Calu3 (cell line): Measurements from ENCODE around the gene PIK3C2A. TPM values are rescaled to one million over a fixed set of nuclear protein-coding genes. Genes with fewer than 3 reads are reported as not detected.

Source experiments
- BruUV-seq: library from RNA; stranded (reverse); fragments of 400-500 nt; replicated peaks from 2 replicates; lab custom pipeline; 2021; lab: Mats Ljungman, UMichigan
- CTCF ChIA-PET: fragments of 300-600 bp; sonication (Branson Sonifier 250); formaldehyde crosslinking; loops from one replicate; lab custom pipeline; 2022; ENCODE audit warnings: antibody characterized with exemption; lab: Charles Lee
- DNase-seq: peaks from one replicate; pipeline ENCODE4 v3.0.0; 2022
- H3K27ac Mint-ChIP-seq: one replicate; pipeline ENCODE4 v1.8.0; 2022; ENCODE audit warnings: mixed read lengths; ENCODE audit not compliant: unreplicated experiment
- H3K27me3 Mint-ChIP-seq: one replicate; pipeline ENCODE4 v1.8.0; 2022; ENCODE audit warnings: mixed read lengths; ENCODE audit not compliant: unreplicated experiment
- H3K36me3 Mint-ChIP-seq: one replicate; pipeline ENCODE4 v1.8.0; 2022; ENCODE audit warnings: mild to moderate bottlenecking, moderate library complexity, mixed read lengths; ENCODE audit not compliant: insufficient read depth, unreplicated experiment
- H3K4me1 Mint-ChIP-seq: one replicate; pipeline ENCODE4 v1.8.0; 2022; ENCODE audit warnings: mild to moderate bottlenecking, low read depth, mixed read lengths; ENCODE audit not compliant: unreplicated experiment
- H3K4me3 Mint-ChIP-seq: one replicate; pipeline ENCODE4 v1.8.0; 2022; ENCODE audit warnings: mild to moderate bottlenecking, low read depth, moderate library complexity, mixed read lengths; ENCODE audit not compliant: unreplicated experiment
- H3K9me3 Mint-ChIP-seq: one replicate; pipeline ENCODE4 v1.8.0; 2022; ENCODE audit warnings: low read depth, mixed read lengths; ENCODE audit not compliant: unreplicated experiment
- CTCF ChIP-seq: fragments of 200-600 bp; IDR thresholded peaks from one replicate; pipeline ENCODE4 v1.8.0; 2022; ENCODE audit warnings: antibody characterized with exemption; ENCODE audit not compliant: unreplicated experiment
- intact Hi-C: fragments of 100-400 bp; cut with micrococcal nuclease; formaldehyde crosslinking; loops from one replicate; pipeline ENCODE4 v1.10.0; 2022; ENCODE audit not compliant: unreplicated experiment
- total RNA-seq: library from RNA; stranded (reverse); gene quantifications from 2 replicates; pipeline ENCODE4 v1.2.3, GENCODE V29; 2022

The PIK3C2A gene
- total RNA-seq, 1 experiment from 2014 or later = 75.9 TPM

- TF ChIP-seq CTCF = no peak
- Mint-ChIP-seq H3K27me3 (no peaks in the 10 kb centered on the region), H3K36me3 (peaks cover 5% of the 10 kb centered on the region), H3K4me3 (no peak overlapping the region), H3K9me3 (peaks cover 2% of the 10 kb centered on the region), H3K4me1 (peaks cover 21% of the 10 kb centered on the region), H3K27ac (no peak overlapping the region)
- intact Hi-C loops = no loop called here
- CTCF ChIA-PET = no interaction called here
- no peak for DNase-seq
- BruUV-seq = no TSS peak
Measured at GRCh38 chr11:17224727-17225126, 16.9 kb upstream of the PIK3C2A start.

- peaks cover 5% of the 10 kb centered on the region for H3K36me3 Mint-ChIP-seq
- H3K4me3 Mint-ChIP-seq = no peak overlapping the region
- intact Hi-C loops = no loop called here
- no peak for TF ChIP-seq CTCF
- CTCF ChIA-PET = interaction anchor here (2.0 kb wide), 1 partner anchor 12 kb away, joined by 17 read pairs; no protein-coding TSS in a partner anchor
- H3K27ac Mint-ChIP-seq = no peak overlapping the region
- peaks cover 2% of the 10 kb centered on the region for H3K9me3 Mint-ChIP-seq
- no peak for DNase-seq
- H3K4me1 Mint-ChIP-seq = peaks cover 21% of the 10 kb centered on the region
- H3K27me3 Mint-ChIP-seq = no peaks in the 10 kb centered on the region
- BruUV-seq = no TSS peak
Measured at GRCh38 chr11:17221968-17222367, 14.2 kb upstream of the PIK3C2A start.

GRCh38 chr11:17219016-17219415, 11.2 kb upstream of the PIK3C2A start:
- no TSS peak for BruUV-seq
- CTCF ChIA-PET = no interaction called here
- no peak for DNase-seq
- intact Hi-C loops = no loop called here
- H3K27me3 Mint-ChIP-seq = no peaks in the 10 kb centered on the region
- H3K9me3 Mint-ChIP-seq = no peaks in the 10 kb centered on the region
- TF ChIP-seq CTCF = no peak
- no peak overlapping the region for H3K27ac Mint-ChIP-seq
- no peak overlapping the region for H3K4me3 Mint-ChIP-seq
- H3K4me1 Mint-ChIP-seq = peaks cover 12% of the 10 kb centered on the region
- H3K36me3 Mint-ChIP-seq = peaks cover 5% of the 10 kb centered on the region

GRCh38 chr11:17218403-17218802, 10.6 kb upstream of the PIK3C2A start:
- BruUV-seq = no TSS peak

More at GRCh38 chr11:17218403-17218802, 10.6 kb upstream of the PIK3C2A start:
- no peak overlapping the region for H3K27ac Mint-ChIP-seq
- H3K4me1 Mint-ChIP-seq = peaks cover 6% of the 10 kb centered on the region
- no peak overlapping the region for H3K4me3 Mint-ChIP-seq
- no peak for TF ChIP-seq CTCF
- CTCF ChIA-PET = no interaction called here
- H3K9me3 Mint-ChIP-seq = no peaks in the 10 kb centered on the region
- intact Hi-C loops = no loop called here
- H3K36me3 Mint-ChIP-seq = peaks cover 5% of the 10 kb centered on the region
- no peaks in the 10 kb centered on the region for H3K27me3 Mint-ChIP-seq
- no peak for DNase-seq
